ENCODE data around the gene FAM131C. TPM values are rescaled to one million over a fixed set of nuclear protein-coding genes. Genes with fewer than 3 reads are reported as not detected.

FAM131C gene
- total RNA-seq, 1 donor from 2014 or later = 0.72 TPM

GRCh38 chr1:16099412-16099811 is 26.0 kb upstream of the FAM131C start:
- DNase-seq = no peak

- no peak for DNase-seq
Observed at GRCh38 chr1:16095447-16095846, 22.0 kb upstream of the FAM131C start.

- no peak for DNase-seq
Observed at GRCh38 chr1:16094453-16095158, 21.2 kb upstream of the FAM131C start.

DNA sequence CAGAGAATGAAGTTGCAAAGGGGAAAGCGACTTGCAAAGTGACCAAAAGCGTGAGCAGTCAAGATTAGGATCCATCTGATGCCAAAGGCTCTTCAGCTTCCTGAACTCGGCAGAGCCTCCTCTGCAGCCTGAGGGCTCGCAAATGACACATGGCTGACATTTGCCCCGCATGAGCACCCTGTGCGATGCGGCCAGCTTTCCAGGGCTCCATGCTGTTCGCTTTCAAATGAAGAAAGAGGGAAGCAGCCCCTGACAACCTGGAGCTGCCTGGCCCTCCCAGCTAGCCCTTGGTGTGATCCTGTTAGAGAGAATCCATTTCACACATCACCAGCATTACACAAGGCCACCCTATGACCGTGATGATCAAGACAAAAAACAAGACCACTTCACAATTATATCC is 20.2 kb upstream of the FAM131C start:
- DNase-seq = no peak

GRCh38 chr1:16092923-16093511 is 19.6 kb upstream of the FAM131C start:
- DNase-seq = no peak

- no peak for DNase-seq
Observed at GRCh38 chr1:16092097-16092922, 18.9 kb upstream of the FAM131C start.

DNA sequence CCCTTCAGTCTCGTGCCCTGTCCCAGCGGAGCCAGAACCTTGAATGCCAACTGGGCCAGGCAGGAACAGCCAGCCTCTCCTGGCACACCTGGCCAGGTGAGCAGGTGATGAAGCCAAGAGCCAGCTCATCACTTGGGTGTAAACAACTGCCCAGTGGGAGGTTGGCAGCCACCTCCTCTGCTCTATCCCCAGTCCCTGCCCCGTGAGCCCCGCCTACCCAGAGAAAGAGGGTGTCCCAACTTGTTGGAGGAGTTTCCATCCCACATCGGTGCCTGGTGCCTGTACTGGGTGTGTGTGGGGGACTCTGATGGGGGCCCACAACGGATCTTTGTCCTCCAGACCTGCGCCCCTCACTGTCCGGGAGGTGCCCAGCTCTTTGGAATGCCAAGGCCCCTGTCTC is 17.8 kb upstream of the FAM131C start:
- DNase-seq = no peak

GRCh38 chr1:16090076-16090826 is 16.8 kb upstream of the FAM131C start:
- no peak for DNase-seq

DNA sequence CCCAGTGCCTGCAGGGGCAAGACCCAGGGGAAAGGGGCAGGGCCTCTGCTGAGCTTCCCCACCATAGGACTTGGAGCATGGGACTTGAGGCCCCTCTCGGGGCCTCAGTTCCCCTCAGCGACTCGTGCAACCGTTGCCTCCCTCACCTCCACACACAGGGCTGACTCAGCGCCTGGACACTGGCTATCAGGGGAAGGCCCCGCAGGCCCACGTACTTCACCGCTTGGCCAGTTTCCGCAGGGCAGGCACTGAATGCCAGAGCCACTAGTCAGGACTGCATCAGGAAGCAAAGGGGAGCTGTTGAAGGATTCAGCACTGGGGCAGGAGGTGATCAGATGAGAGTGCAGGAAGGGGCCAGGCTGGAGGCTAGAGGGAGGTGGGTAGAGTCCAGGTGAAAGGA is 15.5 kb upstream of the FAM131C start:
- DNase-seq = no peak

DNA sequence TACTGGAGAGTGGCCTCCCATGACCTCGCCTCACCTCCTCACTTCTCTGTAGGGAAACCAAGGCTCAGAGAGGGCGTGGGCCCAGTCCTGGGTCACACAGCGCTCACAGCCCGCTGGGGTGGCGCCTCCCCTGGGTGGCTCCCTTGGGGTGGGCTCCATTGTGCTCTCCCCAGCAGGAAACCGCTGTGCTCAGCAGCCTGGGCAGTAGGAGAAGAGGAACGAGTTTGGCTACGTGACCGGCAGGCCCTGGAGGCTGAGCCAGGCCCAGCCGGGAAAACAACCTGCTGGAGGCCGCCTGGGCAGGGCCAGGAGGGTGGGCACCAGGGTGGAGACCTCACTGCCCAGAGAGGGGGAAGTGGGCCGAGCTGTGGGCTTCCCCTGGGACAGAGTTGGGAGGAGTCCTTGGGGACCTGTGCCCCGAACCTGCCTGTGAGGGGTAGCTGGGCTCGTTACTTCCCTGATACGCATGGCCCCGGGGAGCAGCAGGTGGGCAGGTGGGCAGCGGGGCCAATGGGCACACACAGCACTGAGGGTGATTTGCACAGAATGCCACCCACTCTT is 15.0 kb upstream of the FAM131C start:
- no peak for DNase-seq

- no peak for DNase-seq
Observed at GRCh38 chr1:16087733-16088132, 14.3 kb upstream of the FAM131C start.

DNA sequence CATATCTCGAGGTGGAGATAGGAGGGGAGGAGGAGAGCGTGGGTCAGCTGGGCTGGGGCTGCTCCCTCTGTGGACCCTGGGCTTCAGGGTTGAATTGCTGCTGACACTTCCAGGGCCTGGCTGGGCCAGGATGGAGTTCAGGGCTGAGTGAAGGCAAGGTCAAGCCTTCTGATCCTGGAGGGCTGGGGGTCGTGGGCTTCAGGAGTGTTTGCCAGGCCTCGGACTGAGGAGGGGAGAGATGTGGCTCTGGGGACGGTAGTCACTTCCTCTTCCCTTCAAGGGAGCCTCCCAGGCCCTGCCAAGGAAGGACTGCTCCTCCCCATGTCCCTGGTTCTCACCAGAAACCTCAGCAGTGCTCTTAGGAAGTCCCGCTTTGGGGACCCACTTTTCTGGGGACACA is 12.1 kb upstream of the FAM131C start:
- no peak for DNase-seq

- no peak for DNase-seq
Observed at GRCh38 chr1:16083486-16083885, 10.0 kb upstream of the FAM131C start.

DNA sequence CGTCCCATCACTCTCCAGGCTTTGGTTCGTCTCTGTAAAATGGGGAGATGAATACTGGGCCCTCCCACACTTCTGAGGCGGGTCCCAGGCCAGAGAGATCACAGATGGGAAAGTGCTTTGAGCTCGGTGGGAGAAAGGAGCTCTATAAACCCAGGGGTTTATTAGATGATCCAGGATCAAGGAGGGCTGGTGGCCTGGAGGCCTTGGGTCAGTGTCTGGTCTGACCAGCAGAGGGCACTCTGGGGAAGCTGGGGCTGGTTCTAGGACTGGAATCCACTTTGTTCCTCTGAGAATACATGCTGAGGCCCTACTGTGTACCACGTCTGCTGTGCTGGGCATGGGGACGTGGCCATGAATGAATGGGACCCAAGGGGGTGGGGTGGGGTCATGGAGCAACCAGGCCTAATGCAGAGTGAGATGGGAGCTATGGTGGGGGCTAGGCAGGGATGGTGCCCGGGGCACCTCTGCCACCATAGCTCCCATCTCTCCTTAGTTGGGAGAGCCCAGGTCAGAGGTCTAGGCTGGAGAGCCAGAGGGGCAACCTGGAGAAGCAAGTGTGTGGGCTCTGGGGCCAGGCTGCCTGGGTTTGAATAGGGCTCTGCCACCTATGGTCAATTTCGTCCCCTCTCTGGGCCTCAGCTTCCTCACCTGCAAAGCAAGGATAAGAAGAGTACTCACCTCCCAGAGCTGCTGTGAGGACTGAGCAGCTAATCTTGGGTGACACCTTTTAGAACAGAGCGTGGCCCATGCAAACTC is 9.0 kb upstream of the FAM131C start:
- DNase-seq = peak; percentile 62

DNA sequence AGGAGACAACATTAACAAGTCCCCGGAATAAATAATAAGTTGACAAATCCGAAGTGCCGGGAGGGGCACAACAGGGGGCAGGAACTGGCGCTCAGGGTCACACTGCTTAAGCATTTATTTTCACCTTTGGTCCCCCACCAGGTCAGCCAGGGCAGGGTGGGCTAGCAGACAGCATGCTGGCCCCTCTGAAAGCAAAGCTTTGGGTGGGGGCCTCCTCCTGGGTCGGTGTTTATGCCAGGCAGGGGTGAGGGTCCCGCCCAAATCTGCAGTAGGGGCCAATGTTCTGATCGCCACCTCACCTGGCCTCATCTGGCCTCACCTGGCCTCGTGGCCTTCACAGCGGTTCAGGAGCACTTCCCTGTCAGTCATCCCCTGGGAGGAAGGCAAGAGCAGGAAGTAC is 8.2 kb upstream of the FAM131C start:
- no peak for DNase-seq

- DNase-seq = no peak
Observed at GRCh38 chr1:16080422-16081150, 7.1 kb upstream of the FAM131C start.

GRCh38 chr1:16078925-16079656 is 5.6 kb upstream of the FAM131C start:
- DNase-seq = peak; percentile 91

- DNase-seq = no peak
Observed at GRCh38 chr1:16077406-16078245, 4.2 kb upstream of the FAM131C start.

GRCh38 chr1:16076865-16077238 is 3.4 kb upstream of the FAM131C start:
- no peak for DNase-seq

All from tongue (tissue), 2 donors.